Esophagus muscularis mucosa (tissue), 4 donors: ENCODE data around the gene NT5C3A.

Experiments used
- CTCF ChIP-seq, 3 experiments: fragments of 200-600 bp in 2 of 3; fragments of 450-650 bp in 1 of 3; sonication (generic) in 2 of 3; IDR thresholded peaks; one replicate each; pipeline ENCODE4 v1.5.1; 2017 to 2019; ENCODE audit warnings: antibody characterized with exemption in 3 of 3, mild to moderate bottlenecking in 2 of 3, moderate library complexity in 1 of 3
- EP300 ChIP-seq: sonication (generic); formaldehyde crosslinking; IDR thresholded peaks from one replicate; pipeline ENCODE4 v1.6.1; 2017; ENCODE audit warnings: antibody characterized with exemption
- POLR2A ChIP-seq: fragments of 450-650 bp; IDR thresholded peaks from one replicate; pipeline ENCODE4 v1.6.1; 2017; ENCODE audit warnings: antibody characterized with exemption, moderate library complexity, mild to moderate bottlenecking, low read depth

DNA sequence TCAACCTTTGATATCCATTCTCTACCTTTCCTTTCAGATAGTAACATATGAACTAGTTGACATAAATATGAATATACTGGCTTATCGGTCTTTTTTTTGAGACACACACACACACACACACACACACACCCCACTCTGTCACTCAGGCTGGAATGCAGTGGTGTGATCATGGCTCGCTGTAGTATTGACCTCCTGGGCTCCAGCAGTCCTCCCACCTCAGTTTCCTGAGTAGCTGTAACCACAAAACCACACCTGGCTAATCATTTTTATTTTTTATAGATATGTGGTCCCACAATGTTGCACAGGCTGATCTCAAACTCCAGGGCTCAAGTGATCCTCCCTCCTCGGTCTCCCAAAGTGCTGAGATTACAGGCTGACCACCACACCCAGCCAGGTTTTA lies 14.2 kb upstream of the NT5C3A start:
- TF ChIP-seq CTCF (IDR thresholded peaks at IDR 0.05) (no peak), POLR2A (no peak), EP300 (no peak)
